LNCaP clone FGC (cell line): Measurements from ENCODE around the gene WDR33.

Source experiments
- DNase-seq: peaks from one replicate; pipeline ENCODE4 v3.0.0-alpha.2; 2011; ENCODE audit warnings: low read depth
- H3K4me3 ChIP-seq: 2 replicates; pipeline ENCODE4 v1.5.1; 2011; ENCODE audit warnings: mild to moderate bottlenecking, low read depth, low read length, control low read depth
- CTCF ChIP-seq: IDR thresholded peaks from 2 replicates; pipeline ENCODE4 v1.5.1; 2012; ENCODE audit warnings: mild to moderate bottlenecking; ENCODE audit not compliant: control insufficient read depth, insufficient read depth; ENCODE audit errors: extremely low read depth

Gene WDR33

GRCh38 chr2:127671557-127672302 is 139.2 kb downstream of the WDR33 start:
- H3K4me3 ChIP-seq = no peak overlapping the region
- no peak for DNase-seq
- no peak for TF ChIP-seq CTCF

GRCh38 chr2:127670957-127671290 is 140.0 kb downstream of the WDR33 start:
- no peak for TF ChIP-seq CTCF
- no peak for DNase-seq
- H3K4me3 ChIP-seq = no peak overlapping the region

- TF ChIP-seq CTCF = no peak
- DNase-seq = no peak
- H3K4me3 ChIP-seq = no peak overlapping the region
These were observed 140.7 kb downstream of the WDR33 start for GRCh38 chr2:127670055-127670956.

- no peak for TF ChIP-seq CTCF
- no peak for DNase-seq
- no peak overlapping the region for H3K4me3 ChIP-seq
These were observed 141.9 kb downstream of the WDR33 start for GRCh38 chr2:127669056-127669455.

- H3K4me3 ChIP-seq = no peak overlapping the region
- no peak for DNase-seq
- no peak for TF ChIP-seq CTCF
These were observed 145.6 kb downstream of the WDR33 start for GRCh38 chr2:127665267-127665893.

- no peak overlapping the region for H3K4me3 ChIP-seq
- TF ChIP-seq CTCF = no peak
- no peak for DNase-seq
These were observed 146.1 kb downstream of the WDR33 start for GRCh38 chr2:127664895-127665225.
